HepG2 (cell line): ENCODE data around the gene SIRT5. TPM values are rescaled to one million over a fixed set of nuclear protein-coding genes. Genes with fewer than 3 reads are reported as not detected.

Experiments
- ATF4 ChIP-seq, 2 experiments: fragments of 450-650 bp in 1 of 2; sonication (generic) in 1 of 2; formaldehyde crosslinking; IDR thresholded peaks; 2 replicates each; pipeline versions ENCODE4 v1.5.0 to v1.8.0; 2020 to 2022; ENCODE audit warnings: mild to moderate bottlenecking in 1 of 2, missing genetic modification reagents in 1 of 2
- ATF5 ChIP-seq: sonication (generic); formaldehyde crosslinking; IDR thresholded peaks from 2 replicates; pipeline ENCODE4 v1.4.0; 2020; ENCODE audit warnings: mild to moderate bottlenecking, low read depth, missing genetic modification reagents
- ATRX ChIP-seq: sonication (generic); formaldehyde crosslinking; IDR thresholded peaks from 2 replicates; pipeline ENCODE4 v1.4.0; 2020; ENCODE audit warnings: missing genetic modification reagents, borderline replicate concordance
- ETV6 ChIP-seq: sonication (generic); formaldehyde crosslinking; conservative IDR thresholded peaks from 2 replicates; pipeline ENCODE4 v1.4.0; 2020; ENCODE audit warnings: missing genetic modification reagents
- GMEB2 ChIP-seq: IDR thresholded peaks from 2 replicates; pipeline ENCODE4 v1.6.1; 2016; ENCODE audit warnings: missing biosample characterization, missing genetic modification reagents, low read depth
- HDAC1 ChIP-seq: sonication (generic); formaldehyde crosslinking; IDR thresholded peaks from 2 replicates; pipeline ENCODE4 v1.5.1; 2020; ENCODE audit warnings: mild to moderate bottlenecking, missing genetic modification reagents
- JUNB ChIP-seq: sonication (generic); formaldehyde crosslinking; IDR thresholded peaks from 2 replicates; pipeline ENCODE4 v1.8.0; 2022; ENCODE audit warnings: missing genetic modification reagents, mild to moderate bottlenecking, borderline replicate concordance
- NCOA5 ChIP-seq: sonication (generic); formaldehyde crosslinking; IDR thresholded peaks from 2 replicates; pipeline ENCODE4 v1.4.0; 2020; ENCODE audit warnings: missing genetic modification reagents
- POLR2A ChIP-seq, 2 experiments: IDR thresholded peaks; 2 replicates each; pipeline ENCODE4 v1.6.1; 2011; ENCODE audit warnings: low read depth in 2 of 2, low read length in 2 of 2, mild to moderate bottlenecking in 1 of 2, moderate library complexity in 1 of 2; ENCODE audit not compliant: insufficient read depth in 1 of 2
- SP4 ChIP-seq: sonication (generic); formaldehyde crosslinking; IDR thresholded peaks from 2 replicates; pipeline ENCODE4 v1.8.1; 2023; ENCODE audit warnings: mild to moderate bottlenecking, missing genetic modification reagents
- UBTF ChIP-seq: sonication (generic); formaldehyde crosslinking; IDR thresholded peaks from 2 replicates; pipeline ENCODE4 v1.4.0; 2020; ENCODE audit warnings: mild to moderate bottlenecking, missing genetic modification reagents
- WIZ ChIP-seq: sonication (generic); formaldehyde crosslinking; IDR thresholded peaks from 2 replicates; pipeline ENCODE4 v1.5.1; 2020; ENCODE audit warnings: mild to moderate bottlenecking, missing genetic modification reagents
- YEATS2 ChIP-seq: sonication (generic); formaldehyde crosslinking; IDR thresholded peaks from 2 replicates; pipeline ENCODE4 v1.4.0; 2020; ENCODE audit warnings: missing genetic modification reagents, borderline replicate concordance
- ZNF33B ChIP-seq: sonication (generic); formaldehyde crosslinking; IDR thresholded peaks from 2 replicates; pipeline ENCODE4 v1.5.1; 2020; ENCODE audit warnings: mild to moderate bottlenecking, missing genetic modification reagents
- ZNF34 ChIP-seq: sonication (generic); formaldehyde crosslinking; IDR thresholded peaks from 2 replicates; pipeline ENCODE4 v1.4.0; 2020; ENCODE audit warnings: mild to moderate bottlenecking, missing genetic modification reagents, borderline replicate concordance
- ZNF670 ChIP-seq: sonication (generic); formaldehyde crosslinking; IDR thresholded peaks from 2 replicates; pipeline ENCODE4 v1.8.0; 2022; ENCODE audit warnings: mild to moderate bottlenecking, missing genetic modification reagents, borderline replicate concordance
- polyA plus RNA-seq, 8 experiments: library from polyadenylated mRNA; depleted of rRNA in 3 of 8; stranded (reverse) in 7 of 8; unstranded in 1 of 8; fragments of >200 nt; fragmentation: Illumina TruSeq in 4 of 8; extraction: Trizol in 4 of 8; gene quantifications; 2 replicates each; pipeline versions ENCODE4 v1.2.1 to v1.2.3, GENCODE V29; 2011 to 2016; ENCODE audit warnings: low read depth in 4 of 8, missing spikeins in 1 of 8, mixed read lengths in 1 of 8; ENCODE audit not compliant: insufficient read depth in 1 of 8
- total RNA-seq, 5 experiments: library from RNA; depleted of rRNA; stranded (reverse); fragments of >200 nt; fragmentation: Illumina TruSeq; extraction: Trizol; gene quantifications; 2 replicates each; pipeline ENCODE4 v1.2.3, GENCODE V29; 2016; ENCODE audit warnings: low read depth in 1 of 5
- TF ChIP-seq, protein P1 (sequence below): sonication (generic); formaldehyde crosslinking; IDR thresholded peaks from 2 replicates; pipeline ENCODE4 v1.4.0; 2020; ENCODE audit warnings: missing genetic modification reagents, borderline replicate concordance

Gene SIRT5
- total and polyA plus RNA-seq, 2 of the 13 experiments (the other 11 are each of a cell fraction or from before 2014, with no cell fraction given) = 14.1 to 16.6 TPM

DNA sequence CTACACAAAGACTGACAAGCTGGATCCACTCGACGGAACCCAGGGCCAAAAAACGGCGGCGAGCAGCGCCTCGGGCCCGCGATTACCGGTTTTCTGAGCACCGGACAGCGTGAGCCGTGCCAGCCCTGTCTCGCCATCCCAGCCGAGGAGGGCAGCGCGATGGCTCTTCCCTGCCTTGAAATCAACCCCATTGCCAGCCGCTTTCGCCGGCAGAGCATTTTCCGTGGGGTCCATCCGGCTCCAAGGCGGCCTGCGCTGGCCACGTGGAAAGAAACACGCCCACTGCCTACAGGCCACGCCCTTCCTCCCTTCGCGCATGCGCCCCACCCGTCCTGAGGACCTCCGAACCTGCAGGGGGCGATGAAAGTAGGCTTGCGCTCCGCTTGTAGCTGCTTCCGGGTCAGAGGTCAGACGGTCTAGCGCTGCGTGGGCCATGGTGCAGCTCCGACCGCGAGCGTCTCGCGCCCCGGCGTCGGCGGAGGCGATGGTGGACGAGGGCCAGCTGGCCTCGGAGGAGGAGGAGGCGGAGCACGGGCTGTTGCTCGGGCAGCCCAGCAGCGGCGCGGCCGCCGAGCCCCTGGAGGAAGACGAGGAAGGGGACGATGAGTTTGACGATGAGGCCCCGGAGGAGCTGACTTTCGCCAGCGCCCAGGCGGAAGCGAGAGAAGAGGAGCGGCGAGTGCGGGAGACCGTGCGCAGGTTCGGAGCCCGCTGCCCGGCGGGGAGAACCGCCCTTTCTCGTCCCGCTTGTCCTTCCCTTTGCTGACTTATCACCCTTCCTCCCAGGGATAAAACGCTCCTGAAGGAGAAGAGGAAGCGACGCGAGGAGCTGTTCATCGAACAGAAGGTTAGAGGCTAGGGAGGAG is 40.8 kb downstream of the SIRT5 start, which contains the start of gene NOL7 (continued):
- TF ChIP-seq ZNF670 (CRISPR knock-in tag) = peak; percentile 99
- TF ChIP-seq ATRX (CRISPR knock-in tag) = no peak
- peak; percentile 97 for TF ChIP-seq WIZ (CRISPR knock-in tag)
- peak; percentile 72; the same call in 1 of the 2 replicates for TF ChIP-seq JUNB (CRISPR knock-in tag)
- peak; percentile 93 for TF ChIP-seq ATF5
- TF ChIP-seq GMEB2 (CRISPR knock-in tag) = peak; percentile 84
- peak; percentile 98 for TF ChIP-seq YEATS2 (CRISPR knock-in tag)
- TF ChIP-seq ZNF34 (CRISPR knock-in tag) = peak; percentile 85
- TF ChIP-seq ZNF33B (CRISPR knock-in tag) = peak; percentile 91; the same call in 1 of the 2 replicates
- peak in 1 of 2 experiments; percentile 86; a peak in 2 of 4 replicates for TF ChIP-seq ATF4 (CRISPR knock-in tag; IDR thresholded peaks at IDR 0.05)
- TF ChIP-seq ETV6 (CRISPR knock-in tag) = peak; percentile 73; the same call in 1 of the 2 replicates
- TF ChIP-seq POLR2A (IDR thresholded peaks at IDR 0.05; ENCODE audit: insufficient read depth in 1 of 2, low read depth in 2 of 2, low read length in 2 of 2) = peak; percentile 93 to 96
- TF ChIP-seq HDAC1 (CRISPR knock-in tag) = peak; percentile 100
- peak; percentile 96 for TF ChIP-seq UBTF (CRISPR knock-in tag)
- TF ChIP-seq NCOA5 (CRISPR knock-in tag) = no peak
- TF ChIP-seq SP4 (CRISPR knock-in tag) = peak; percentile 98
- TF ChIP-seq, protein P1, sequence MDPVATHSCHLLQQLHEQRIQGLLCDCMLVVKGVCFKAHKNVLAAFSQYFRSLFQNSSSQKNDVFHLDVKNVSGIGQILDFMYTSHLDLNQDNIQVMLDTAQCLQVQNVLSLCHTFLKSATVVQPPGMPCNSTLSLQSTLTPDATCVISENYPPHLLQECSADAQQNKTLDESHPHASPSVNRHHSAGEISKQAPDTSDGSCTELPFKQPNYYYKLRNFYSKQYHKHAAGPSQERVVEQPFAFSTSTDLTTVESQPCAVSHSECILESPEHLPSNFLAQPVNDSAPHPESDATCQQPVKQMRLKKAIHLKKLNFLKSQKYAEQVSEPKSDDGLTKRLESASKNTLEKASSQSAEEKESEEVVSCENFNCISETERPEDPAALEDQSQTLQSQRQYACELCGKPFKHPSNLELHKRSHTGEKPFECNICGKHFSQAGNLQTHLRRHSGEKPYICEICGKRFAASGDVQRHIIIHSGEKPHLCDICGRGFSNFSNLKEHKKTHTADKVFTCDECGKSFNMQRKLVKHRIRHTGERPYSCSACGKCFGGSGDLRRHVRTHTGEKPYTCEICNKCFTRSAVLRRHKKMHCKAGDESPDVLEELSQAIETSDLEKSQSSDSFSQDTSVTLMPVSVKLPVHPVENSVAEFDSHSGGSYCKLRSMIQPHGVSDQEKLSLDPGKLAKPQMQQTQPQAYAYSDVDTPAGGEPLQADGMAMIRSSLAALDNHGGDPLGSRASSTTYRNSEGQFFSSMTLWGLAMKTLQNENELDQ = no peak; the same call in none of the 2 replicates
